Choroid plexus epithelial cell (primary cell): ENCODE results near the gene LOXL3.

Source experiments
- DNase-seq: peaks from one replicate; pipeline ENCODE4 v3.0.0-alpha.2; 2010; ENCODE audit warnings: low read depth
- H3K4me3 ChIP-seq: 2 replicates; pipeline ENCODE4 v1.5.1; 2011; ENCODE audit warnings: low read depth, mild to moderate bottlenecking, control low read depth, low read length, moderate library complexity
- TF ChIP-seq, protein P1 (sequence below): conservative IDR thresholded peaks from 2 replicates; pipeline ENCODE4 v1.5.1; 2011; ENCODE audit warnings: low read depth, mild to moderate bottlenecking, control low read depth, inconsistent platforms, low read length, moderate library complexity

Gene LOXL3

GRCh38 chr2:74527741-74528140 is 26.0 kb downstream of the LOXL3 start:
- TF ChIP-seq, protein P1, sequence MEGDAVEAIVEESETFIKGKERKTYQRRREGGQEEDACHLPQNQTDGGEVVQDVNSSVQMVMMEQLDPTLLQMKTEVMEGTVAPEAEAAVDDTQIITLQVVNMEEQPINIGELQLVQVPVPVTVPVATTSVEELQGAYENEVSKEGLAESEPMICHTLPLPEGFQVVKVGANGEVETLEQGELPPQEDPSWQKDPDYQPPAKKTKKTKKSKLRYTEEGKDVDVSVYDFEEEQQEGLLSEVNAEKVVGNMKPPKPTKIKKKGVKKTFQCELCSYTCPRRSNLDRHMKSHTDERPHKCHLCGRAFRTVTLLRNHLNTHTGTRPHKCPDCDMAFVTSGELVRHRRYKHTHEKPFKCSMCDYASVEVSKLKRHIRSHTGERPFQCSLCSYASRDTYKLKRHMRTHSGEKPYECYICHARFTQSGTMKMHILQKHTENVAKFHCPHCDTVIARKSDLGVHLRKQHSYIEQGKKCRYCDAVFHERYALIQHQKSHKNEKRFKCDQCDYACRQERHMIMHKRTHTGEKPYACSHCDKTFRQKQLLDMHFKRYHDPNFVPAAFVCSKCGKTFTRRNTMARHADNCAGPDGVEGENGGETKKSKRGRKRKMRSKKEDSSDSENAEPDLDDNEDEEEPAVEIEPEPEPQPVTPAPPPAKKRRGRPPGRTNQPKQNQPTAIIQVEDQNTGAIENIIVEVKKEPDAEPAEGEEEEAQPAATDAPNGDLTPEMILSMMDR, result no peak
- DNase-seq, result no peak
- H3K4me3 ChIP-seq, result no peak overlapping the region

- TF ChIP-seq, protein P1, result no peak
- no peak for DNase-seq
- no peak overlapping the region for H3K4me3 ChIP-seq
Measured at GRCh38 chr2:74526649-74527230, 27.0 kb downstream of the LOXL3 start.

DNA sequence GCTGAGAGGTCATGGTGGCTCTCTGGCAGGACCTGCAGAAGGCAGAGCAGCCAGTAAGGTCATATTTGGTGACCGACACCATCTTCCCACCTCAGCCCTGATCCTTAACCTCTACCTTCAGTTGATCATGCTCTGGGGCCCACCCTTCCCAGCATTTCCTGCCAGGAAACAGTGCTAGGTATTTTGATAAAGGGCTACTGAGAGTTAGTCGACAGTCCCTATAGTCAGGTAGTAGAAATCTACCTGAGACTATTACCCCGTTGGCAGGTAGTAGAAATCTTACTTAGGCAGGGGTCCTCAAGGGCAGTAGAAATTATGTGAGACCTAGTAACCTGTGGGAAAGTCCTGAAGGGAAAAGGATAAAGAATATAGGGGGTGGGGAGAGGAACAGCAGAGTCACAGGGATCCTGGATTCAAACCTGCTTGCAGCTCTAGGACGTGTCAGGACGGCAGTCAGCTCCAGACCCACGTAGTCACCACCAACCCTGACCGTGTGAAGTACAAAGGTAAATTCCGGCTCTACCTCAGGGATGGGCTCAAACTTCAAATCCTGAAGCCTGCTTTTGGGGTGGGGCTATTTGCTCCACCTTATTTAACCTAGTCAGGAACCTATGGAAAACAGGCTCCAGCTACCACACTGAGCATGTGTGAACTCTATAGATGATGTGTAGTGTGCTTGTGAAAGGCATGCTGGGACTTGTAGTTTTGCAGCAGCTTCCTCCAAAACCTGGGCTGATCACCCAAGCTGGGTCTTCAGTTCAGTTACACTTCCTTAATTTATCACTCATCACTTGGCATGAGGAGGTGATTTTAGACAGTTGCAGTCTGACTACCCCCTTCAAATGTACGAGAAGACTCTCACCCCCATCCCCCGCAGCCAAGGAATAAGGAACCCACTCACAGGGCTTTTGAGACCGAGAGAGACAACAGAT is 27.8 kb downstream of the LOXL3 start, which contains the start of gene DQX1:
Gene DQX1 (minus strand): TSS at position 515 of the 932 bp plus-strand sequence. CDS start 502 bp downstream, at position 13.
- H3K4me3 ChIP-seq, result no peak within 1 kb of the TSS
- TF ChIP-seq, protein P1, result no peak
- peak; percentile 46 for DNase-seq

DNA sequence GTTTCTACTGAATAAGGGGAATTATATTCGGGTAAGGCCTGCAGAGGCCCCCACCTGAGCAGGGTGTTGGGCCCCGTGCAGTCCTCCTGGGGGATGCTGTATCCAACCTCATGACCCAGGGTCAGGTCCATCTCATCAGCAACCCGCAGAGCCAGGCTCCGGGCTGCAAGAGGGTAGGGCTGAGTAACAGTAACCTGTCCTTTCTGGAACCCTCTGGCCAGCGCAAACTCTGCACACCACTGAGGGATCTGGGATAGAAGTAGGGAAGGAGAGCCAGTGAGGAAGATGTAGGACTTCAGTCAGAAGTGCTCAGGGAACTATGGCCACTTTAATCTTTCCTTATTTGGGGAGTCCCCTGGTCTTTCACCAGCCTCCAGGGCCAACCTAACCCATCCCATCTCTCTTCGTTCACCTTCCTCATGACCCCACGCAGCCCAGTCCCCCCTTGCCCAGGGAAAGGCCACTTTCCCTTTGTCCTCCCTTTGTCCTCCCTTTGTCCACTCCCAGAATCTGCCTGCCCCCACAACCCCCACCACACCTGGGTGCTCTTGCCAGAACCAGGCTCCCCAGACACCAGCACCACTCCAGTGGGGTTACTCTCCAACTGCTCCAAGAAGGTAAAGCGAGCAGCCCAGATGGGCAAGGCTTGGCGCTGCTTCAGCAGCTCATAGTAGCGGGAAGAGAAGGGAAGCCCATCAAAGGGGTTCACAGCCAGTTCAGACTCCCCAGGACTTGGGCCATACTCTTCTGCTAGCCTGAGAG is 28.6 kb downstream of the LOXL3 start:
- H3K4me3 ChIP-seq, result no peak overlapping the region
- TF ChIP-seq, protein P1, result no peak
- no peak for DNase-seq

- TF ChIP-seq, protein P1, result no peak
- DNase-seq, result no peak
- H3K4me3 ChIP-seq, result no peak overlapping the region
Measured at GRCh38 chr2:74524005-74524404, 29.7 kb downstream of the LOXL3 start.

DNA sequence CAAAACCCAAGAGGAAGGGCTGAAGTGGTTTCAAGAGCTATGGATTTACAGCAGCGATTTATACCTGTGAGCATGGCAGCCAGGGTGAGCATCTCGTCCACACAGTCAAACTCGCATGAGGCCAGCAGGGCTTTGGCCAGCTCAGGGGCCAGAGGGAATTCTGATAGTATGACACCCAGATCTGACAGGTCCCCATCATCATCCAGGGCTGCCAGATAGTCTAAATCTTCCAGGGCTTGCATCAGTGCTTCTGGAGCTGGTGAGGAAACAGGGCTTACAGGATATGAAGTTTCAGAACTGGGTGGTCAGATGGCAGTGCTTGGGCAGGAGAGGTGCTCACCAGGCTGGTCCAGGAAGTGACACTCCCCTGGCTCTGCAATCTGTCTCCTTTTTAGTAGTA is 31.2 kb downstream of the LOXL3 start:
- no peak overlapping the region for H3K4me3 ChIP-seq
- no peak for DNase-seq
- TF ChIP-seq, protein P1, result no peak
